Measurements from ENCODE around the gene THSD7B.
A peak's percentile ranks its signal among the peaks of the same experiment; 100 is the strongest.

The THSD7B gene

GRCh38 chr2:136863468-136863867 is 98.1 kb downstream of the THSD7B start:
- no peak for DNase-seq
- Histone ChIP-seq H3K4me1 (ENCODE audit: control insufficient read depth in 1 of 2, insufficient read depth in 2 of 2, low read length in 2 of 2) (no peaks in the 10 kb centered on the region), H3K9me3 (ENCODE audit: insufficient read depth, low read depth, low read length) (no peaks in the 10 kb centered on the region), H3K79me1 (ENCODE audit: low read length) (no peaks in the 10 kb centered on the region), H4K12ac (ENCODE audit: low read depth, low read length) (no peak overlapping the region), H3K9ac (ENCODE audit: low read length) (no peak overlapping the region), H3K4me2 (ENCODE audit: low read length) (no peak overlapping the region), H4K91ac (ENCODE audit: low read depth, low read length) (no peak overlapping the region), H2AFZ (ENCODE audit: insufficient read depth, low read length, poor library complexity) (no peak overlapping the region), H2BK5ac (ENCODE audit: low read depth, low read length, poor library complexity) (no peak overlapping the region), H3K79me2 (ENCODE audit: control insufficient read depth, insufficient read depth, low read length, poor library complexity) (no peaks in the 10 kb centered on the region), H3K27me3 (ENCODE audit: insufficient read depth, low read length) (no peaks in the 10 kb centered on the region), H3K4ac (ENCODE audit: low read depth, low read length) (no peak overlapping the region), H3K14ac (ENCODE audit: low read length) (no peak overlapping the region), H3K4me3 (ENCODE audit: low read depth, low read length) (no peak overlapping the region), H3K18ac (ENCODE audit: low read length) (no peak overlapping the region), H2BK12ac (ENCODE audit: low read length) (no peak overlapping the region), H3K23ac (ENCODE audit: low read length) (no peak overlapping the region), H2AK5ac (ENCODE audit: low read length) (no peak overlapping the region), H4K8ac (ENCODE audit: low read depth, low read length) (no peak overlapping the region), H2BK120ac (ENCODE audit: insufficient read depth, low read length, poor library complexity) (no peak overlapping the region), H3K27ac (ENCODE audit: low read depth, low read length) (no peak overlapping the region), H3K36me3 (ENCODE audit: control insufficient read depth in 1 of 2, insufficient read depth in 2 of 2, low read length in 2 of 2) (no peaks in the 10 kb centered on the region)
- WGBS (ENCODE audit: extremely low coverage, insufficient coverage, insufficient read length), result no CpG with 5 or more reads among the region's 6 CpGs

GRCh38 chr2:136863874-136864273 is 98.5 kb downstream of the THSD7B start:
- Histone ChIP-seq H2BK12ac (ENCODE audit: low read length) (no peak overlapping the region), H3K9ac (ENCODE audit: low read length) (no peak overlapping the region), H3K4ac (ENCODE audit: low read depth, low read length) (no peak overlapping the region), H3K4me1 (ENCODE audit: control insufficient read depth in 1 of 2, insufficient read depth in 2 of 2, low read length in 2 of 2) (no peaks in the 10 kb centered on the region), H4K91ac (ENCODE audit: low read depth, low read length) (no peak overlapping the region), H3K4me2 (ENCODE audit: low read length) (no peak overlapping the region), H3K9me3 (ENCODE audit: insufficient read depth, low read depth, low read length) (no peaks in the 10 kb centered on the region), H3K27ac (ENCODE audit: low read depth, low read length) (no peak overlapping the region), H3K79me1 (ENCODE audit: low read length) (no peaks in the 10 kb centered on the region), H4K8ac (ENCODE audit: low read depth, low read length) (no peak overlapping the region), H2AFZ (ENCODE audit: insufficient read depth, low read length, poor library complexity) (no peak overlapping the region), H3K79me2 (ENCODE audit: control insufficient read depth, insufficient read depth, low read length, poor library complexity) (no peaks in the 10 kb centered on the region), H4K12ac (ENCODE audit: low read depth, low read length) (no peak overlapping the region), H2BK120ac (ENCODE audit: insufficient read depth, low read length, poor library complexity) (no peak overlapping the region), H3K27me3 (ENCODE audit: insufficient read depth, low read length) (no peaks in the 10 kb centered on the region), H2BK5ac (ENCODE audit: low read depth, low read length, poor library complexity) (no peak overlapping the region), H3K36me3 (ENCODE audit: control insufficient read depth in 1 of 2, insufficient read depth in 2 of 2, low read length in 2 of 2) (no peaks in the 10 kb centered on the region), H3K14ac (ENCODE audit: low read length) (no peak overlapping the region), H3K23ac (ENCODE audit: low read length) (no peak overlapping the region), H3K4me3 (ENCODE audit: low read depth, low read length) (no peak overlapping the region), H2AK5ac (ENCODE audit: low read length) (no peak overlapping the region), H3K18ac (ENCODE audit: low read length) (no peak overlapping the region)
- no CpG with 5 or more reads among the region's 4 CpGs for WGBS (ENCODE audit: extremely low coverage, insufficient coverage, insufficient read length)
- no peak for DNase-seq

- Histone ChIP-seq H4K91ac (ENCODE audit: low read depth, low read length) (no peak overlapping the region), H3K79me1 (ENCODE audit: low read length) (no peaks in the 10 kb centered on the region), H4K12ac (ENCODE audit: low read depth, low read length) (no peak overlapping the region), H2AFZ (ENCODE audit: insufficient read depth, low read length, poor library complexity) (no peak overlapping the region), H3K14ac (ENCODE audit: low read length) (no peak overlapping the region), H2BK120ac (ENCODE audit: insufficient read depth, low read length, poor library complexity) (no peak overlapping the region), H3K27ac (ENCODE audit: low read depth, low read length) (no peak overlapping the region), H3K4me1 (ENCODE audit: control insufficient read depth in 1 of 2, insufficient read depth in 2 of 2, low read length in 2 of 2) (no peaks in the 10 kb centered on the region), H2BK5ac (ENCODE audit: low read depth, low read length, poor library complexity) (no peak overlapping the region), H3K4me3 (ENCODE audit: low read depth, low read length) (no peak overlapping the region), H4K8ac (ENCODE audit: low read depth, low read length) (no peak overlapping the region), H3K18ac (ENCODE audit: low read length) (no peak overlapping the region), H3K36me3 (ENCODE audit: control insufficient read depth in 1 of 2, insufficient read depth in 2 of 2, low read length in 2 of 2) (no peaks in the 10 kb centered on the region), H2BK12ac (ENCODE audit: low read length) (no peak overlapping the region), H2AK5ac (ENCODE audit: low read length) (no peak overlapping the region), H3K79me2 (ENCODE audit: control insufficient read depth, insufficient read depth, low read length, poor library complexity) (no peaks in the 10 kb centered on the region), H3K23ac (ENCODE audit: low read length) (no peak overlapping the region), H3K4ac (ENCODE audit: low read depth, low read length) (no peak overlapping the region), H3K9me3 (ENCODE audit: insufficient read depth, low read depth, low read length) (no peaks in the 10 kb centered on the region), H3K4me2 (ENCODE audit: low read length) (no peak overlapping the region), H3K27me3 (ENCODE audit: insufficient read depth, low read length) (no peaks in the 10 kb centered on the region), H3K9ac (ENCODE audit: low read length) (no peak overlapping the region)
- DNase-seq, result no peak
- no CpG with 5 or more reads among the region's 1 CpG for WGBS (ENCODE audit: extremely low coverage, insufficient coverage, insufficient read length)
These were observed 106.1 kb downstream of the THSD7B start for GRCh38 chr2:136871424-136871823.

- Histone ChIP-seq H2AK5ac (ENCODE audit: low read length) (no peak overlapping the region), H4K8ac (ENCODE audit: low read depth, low read length) (no peak overlapping the region), H3K14ac (ENCODE audit: low read length) (no peak overlapping the region), H3K4me1 (ENCODE audit: control insufficient read depth in 1 of 2, insufficient read depth in 2 of 2, low read length in 2 of 2) (no peaks in the 10 kb centered on the region), H3K79me1 (ENCODE audit: low read length) (no peaks in the 10 kb centered on the region), H4K91ac (ENCODE audit: low read depth, low read length) (no peak overlapping the region), H3K4ac (ENCODE audit: low read depth, low read length) (no peak overlapping the region), H3K9ac (ENCODE audit: low read length) (no peak overlapping the region), H3K27ac (ENCODE audit: low read depth, low read length) (no peak overlapping the region), H3K4me3 (ENCODE audit: low read depth, low read length) (no peak overlapping the region), H3K18ac (ENCODE audit: low read length) (no peak overlapping the region), H2BK5ac (ENCODE audit: low read depth, low read length, poor library complexity) (no peak overlapping the region), H2BK12ac (ENCODE audit: low read length) (no peak overlapping the region), H3K79me2 (ENCODE audit: control insufficient read depth, insufficient read depth, low read length, poor library complexity) (no peaks in the 10 kb centered on the region), H3K23ac (ENCODE audit: low read length) (no peak overlapping the region), H4K12ac (ENCODE audit: low read depth, low read length) (no peak overlapping the region), H3K27me3 (ENCODE audit: insufficient read depth, low read length) (no peaks in the 10 kb centered on the region), H2BK120ac (ENCODE audit: insufficient read depth, low read length, poor library complexity) (no peak overlapping the region), H3K9me3 (ENCODE audit: insufficient read depth, low read depth, low read length) (no peaks in the 10 kb centered on the region), H3K36me3 (ENCODE audit: control insufficient read depth in 1 of 2, insufficient read depth in 2 of 2, low read length in 2 of 2) (no peaks in the 10 kb centered on the region), H3K4me2 (ENCODE audit: low read length) (no peak overlapping the region), H2AFZ (ENCODE audit: insufficient read depth, low read length, poor library complexity) (no peak overlapping the region)
- no CpG with 5 or more reads among the region's 6 CpGs for WGBS (ENCODE audit: extremely low coverage, insufficient coverage, insufficient read length)
- DNase-seq, result peak in 1 of 2 donors; percentile 2
These were observed 108.9 kb downstream of the THSD7B start for GRCh38 chr2:136874258-136874657.

Data from trophoblast cell (in vitro differentiated cells and primary cell).